BLaER1 treated with 17β-estradiol and CSF1 and Interleukin-3, amounts not matched to agents 10 nM and 100 nM (cell line): Measurements from ENCODE around the gene MAD2L1.
"Not testable (repeated sequence)": the region's sequence is repeated elsewhere in the genome, so short reads cannot be mapped to it uniquely, and the experiment has no call there.

ENCODE experiments used
- H3K27ac ChIP-seq, 11 experiments: shearing (Covaris generic); formaldehyde crosslinking; 2 replicates each; pipeline ENCODE4 v1.8.1; 2022
- H3K27me3 ChIP-seq, 11 experiments: shearing (Covaris generic); formaldehyde crosslinking; 2 replicates each; pipeline ENCODE4 v1.8.1; 2022
- H3K36me3 ChIP-seq, 11 experiments: shearing (Covaris generic); formaldehyde crosslinking; 2 replicates each; pipeline ENCODE4 v1.8.1; 2022
- H3K4me1 ChIP-seq, 10 experiments: shearing (Covaris generic); formaldehyde crosslinking; 2 replicates each; pipeline ENCODE4 v1.8.1; 2022
- H3K4me2 ChIP-seq, 11 experiments: shearing (Covaris generic); formaldehyde crosslinking; 2 replicates each; pipeline ENCODE4 v1.8.1; 2022
- H3K4me3 ChIP-seq, 10 experiments: shearing (Covaris generic); formaldehyde crosslinking; 2 replicates each; pipeline ENCODE4 v1.8.1; 2022
- H3K9ac ChIP-seq, 11 experiments: shearing (Covaris generic); formaldehyde crosslinking; 2 replicates each; pipeline ENCODE4 v1.8.1; 2022
- H3K9me3 ChIP-seq, 11 experiments: shearing (Covaris generic); formaldehyde crosslinking; replicated peaks in 1 of 11; 2 replicates each; pipeline ENCODE4 v1.8.1; 2022
- H4K20me1 ChIP-seq, 11 experiments: shearing (Covaris generic); formaldehyde crosslinking; 2 replicates each; pipeline ENCODE4 v1.8.1; 2022
- Cebpa-rat ChIP-seq, 11 experiments: shearing (Covaris generic); IDR thresholded peaks; 2 replicates each; pipeline ENCODE4 v1.8.1; 2022

The MAD2L1 gene

GRCh38 chr4:120066517-120067340, at the start of gene MAD2L1:
Gene MAD2L1, minus strand, starts transcription at chr4:120066848. Its CDS starts 114 bp downstream, at chr4:120066734.
- H4K20me1 ChIP-seq: peaks cover 0 to 28% (median 15%) of the 10 kb centered on the region in 11 experiments; a peak in 10 of 22 replicates
- peak within 1 kb of the TSS; percentile 87 to 95 (median 90) for H3K27ac ChIP-seq
- peaks cover 0 to 34% (median 28%) of the 10 kb centered on the region in 11 experiments; a peak in 14 of 22 replicates for H3K36me3 ChIP-seq
- no peaks in the 10 kb centered on the region for H3K9me3 ChIP-seq
- H3K4me2 ChIP-seq: peak within 1 kb of the TSS; percentile 84 to 97 (median 96)
- no peaks in the 10 kb centered on the region for H3K27me3 ChIP-seq
- peak within 1 kb of the TSS; percentile 87 to 93 (median 90) for H3K9ac ChIP-seq
- peak within 1 kb of the TSS; percentile 68 to 85 (median 74) for H3K4me3 ChIP-seq
- no peak for TF ChIP-seq Cebpa-rat (IDR thresholded peaks at IDR 0.05)
- H3K4me1 ChIP-seq: peaks cover 41 to 63% (median 59%) of the 10 kb centered on the region in 10 experiments

- no peak overlapping the region for H3K4me2 ChIP-seq
- H3K9ac ChIP-seq: no peak overlapping the region
- no peaks in the 10 kb centered on the region for H4K20me1 ChIP-seq
- no peak for TF ChIP-seq Cebpa-rat (IDR thresholded peaks at IDR 0.05)
- H3K27me3 ChIP-seq: no peaks in the 10 kb centered on the region
- H3K4me1 ChIP-seq: no peaks in the 10 kb centered on the region
- H3K4me3 ChIP-seq: no peak overlapping the region
- no peaks in the 10 kb centered on the region for H3K36me3 ChIP-seq
- peaks cover under 1 to 6% (median 2%) of the 10 kb centered on the region in 11 experiments; a peak in 10 of 22 replicates for H3K9me3 ChIP-seq
- H3K27ac ChIP-seq: no peak overlapping the region
Measured at GRCh38 chr4:120111745-120112144, 45.1 kb upstream of the MAD2L1 start.

DNA sequence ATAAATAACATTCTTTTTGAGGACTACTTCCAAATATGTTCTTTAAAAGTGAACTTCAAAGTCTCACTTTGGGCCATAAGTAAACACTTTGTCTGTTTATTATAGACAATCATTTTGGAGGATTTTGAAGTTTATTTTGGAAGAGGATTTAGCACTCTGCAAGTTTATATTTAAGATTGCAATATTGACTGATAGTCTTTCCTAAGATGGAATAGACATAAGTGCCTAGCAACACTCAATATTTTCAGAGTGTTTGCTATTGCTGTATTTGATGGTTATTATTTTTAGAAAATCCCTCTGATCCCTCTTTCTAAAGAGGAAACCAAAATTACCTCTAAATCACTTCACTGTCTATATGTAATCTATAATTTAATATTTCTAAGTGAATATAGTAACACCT, 42.8 kb upstream of the MAD2L1 start:
- H3K9ac ChIP-seq: no peak overlapping the region
- H3K4me2 ChIP-seq: no peak overlapping the region
- no peak overlapping the region for H3K4me3 ChIP-seq
- no peak for TF ChIP-seq Cebpa-rat (IDR thresholded peaks at IDR 0.05)
- H3K4me1 ChIP-seq: no peaks in the 10 kb centered on the region
- H4K20me1 ChIP-seq: no peaks in the 10 kb centered on the region
- no peaks in the 10 kb centered on the region for H3K9me3 ChIP-seq
- H3K27ac ChIP-seq: no peak overlapping the region
- H3K27me3 ChIP-seq: no peaks in the 10 kb centered on the region
- no peaks in the 10 kb centered on the region for H3K36me3 ChIP-seq

DNA sequence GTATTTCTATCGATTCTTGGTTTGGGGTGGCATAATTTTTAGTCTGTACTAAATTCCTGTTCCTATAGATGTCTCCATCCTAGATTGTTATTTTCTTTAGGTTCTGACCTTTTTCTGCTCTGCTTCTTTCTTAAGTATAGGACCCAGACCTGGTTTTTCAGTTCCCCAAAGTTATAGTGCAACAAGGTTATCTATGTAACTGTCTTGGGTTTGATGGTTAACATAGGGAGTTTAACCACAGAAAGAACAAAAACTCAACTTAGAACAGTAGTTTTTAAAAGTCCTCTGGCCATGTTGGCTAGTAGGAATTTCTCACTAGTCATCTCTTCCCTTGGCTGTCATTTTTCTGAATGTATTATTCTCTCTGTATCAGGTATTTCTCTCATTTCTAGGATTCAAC, 38.8 kb upstream of the MAD2L1 start:
- TF ChIP-seq Cebpa-rat (IDR thresholded peaks at IDR 0.05): no peak
- Histone ChIP-seq H3K27ac (no peak overlapping the region), H3K9ac (no peak overlapping the region), H3K27me3 (no peaks in the 10 kb centered on the region), H3K4me3 (no peak overlapping the region), H3K4me1 (no peaks in the 10 kb centered on the region), H3K36me3 (no peaks in the 10 kb centered on the region), H3K9me3 (no peaks in the 10 kb centered on the region), H3K4me2 (no peak overlapping the region), H4K20me1 (no peaks in the 10 kb centered on the region)

- Histone ChIP-seq H3K4me3 (no peak overlapping the region), H3K4me1 (peaks cover 0 to 7% (median under 1%) of the 10 kb centered on the region in 10 experiments; a peak in 11 of 20 replicates), H4K20me1 (no peaks in the 10 kb centered on the region), H3K4me2 (no peak overlapping the region), H3K9me3 (no peaks in the 10 kb centered on the region), H3K9ac (no peak overlapping the region), H3K36me3 (no peaks in the 10 kb centered on the region), H3K27me3 (peaks cover 0 to 5% (median 0%) of the 10 kb centered on the region in 11 experiments; a peak in 1 of 22 replicates), H3K27ac (no peak overlapping the region)
- no peak for TF ChIP-seq Cebpa-rat (IDR thresholded peaks at IDR 0.05)
Measured at GRCh38 chr4:120096508-120097297, 30.1 kb upstream of the MAD2L1 start.

DNA sequence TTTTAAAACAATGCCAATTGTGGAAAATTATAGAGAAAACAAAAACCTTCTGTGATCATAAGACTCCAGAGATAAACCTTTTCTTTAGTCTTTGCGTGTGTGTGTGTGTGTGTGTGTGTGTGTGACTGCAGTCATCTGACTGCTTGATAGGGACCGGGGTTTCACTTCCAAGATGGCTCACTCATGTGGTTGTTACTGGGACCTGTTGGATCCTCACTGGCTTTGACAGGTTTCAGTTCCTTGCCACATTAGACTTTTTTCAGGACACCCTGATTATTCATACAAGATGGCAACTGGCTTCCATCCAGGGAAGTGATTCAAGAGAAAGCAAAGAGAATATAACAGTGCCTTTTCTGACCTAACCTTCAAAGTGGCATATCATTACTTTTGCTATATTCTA, 21.9 kb upstream of the MAD2L1 start:
- Histone ChIP-seq H3K27ac (no peak overlapping the region), H3K9me3 (peaks cover 8 to 22% (median 14%) of the 10 kb centered on the region in 11 experiments; a peak in 18 of 22 replicates), H3K9ac (no peak overlapping the region), H3K27me3 (peaks cover 0 to 6% (median 0%) of the 10 kb centered on the region in 11 experiments; a peak in 1 of 22 replicates), H3K4me3 (no peak overlapping the region), H3K36me3 (no peaks in the 10 kb centered on the region), H3K4me1 (peaks cover 0 to 15% (median 6%) of the 10 kb centered on the region in 10 experiments; a peak in 11 of 20 replicates), H3K4me2 (no peak overlapping the region), H4K20me1 (no peaks in the 10 kb centered on the region)
- no peak for TF ChIP-seq Cebpa-rat (IDR thresholded peaks at IDR 0.05)

- H3K9ac ChIP-seq, H3K4me3 ChIP-seq, H3K4me2 ChIP-seq, H3K27me3 ChIP-seq, H3K27ac ChIP-seq, H4K20me1 ChIP-seq, H3K36me3 ChIP-seq: not testable (repeated sequence)
- peaks cover 8 to 22% (median 14%) of the 10 kb centered on the region in 11 experiments; a peak in 18 of 22 replicates for H3K9me3 ChIP-seq
- H3K4me1 ChIP-seq: peaks cover 0 to 15% (median 6%) of the 10 kb centered on the region in 10 experiments; a peak in 11 of 20 replicates
Measured at GRCh38 chr4:120088066-120088465, 21.4 kb upstream of the MAD2L1 start.

GRCh38 chr4:120085705-120086104, 19.1 kb upstream of the MAD2L1 start:
- TF ChIP-seq Cebpa-rat (IDR thresholded peaks at IDR 0.05): no peak

GRCh38 chr4:120084327-120084726, 17.7 kb upstream of the MAD2L1 start:
- no peaks in the 10 kb centered on the region for H3K27me3 ChIP-seq
- no peak overlapping the region for H3K4me3 ChIP-seq
- peaks cover 8 to 21% (median 14%) of the 10 kb centered on the region in 11 experiments; a peak in 18 of 22 replicates for H3K9me3 ChIP-seq
- H3K27ac ChIP-seq: no peak overlapping the region
- no peak for TF ChIP-seq Cebpa-rat (IDR thresholded peaks at IDR 0.05)
- no peaks in the 10 kb centered on the region for H4K20me1 ChIP-seq
- H3K9ac ChIP-seq: no peak overlapping the region
- no peak overlapping the region for H3K4me2 ChIP-seq
- no peaks in the 10 kb centered on the region for H3K4me1 ChIP-seq
- no peaks in the 10 kb centered on the region for H3K36me3 ChIP-seq

More at GRCh38 chr4:120085705-120086104, 19.1 kb upstream of the MAD2L1 start:
- Histone ChIP-seq H4K20me1 (no peaks in the 10 kb centered on the region), H3K4me1 (no peaks in the 10 kb centered on the region), H3K27ac (no peak overlapping the region), H3K27me3 (0 out of 22 replicates have a peak, but pooled peaks cover 0 to 6% (median 0%) of the 10 kb centered on the region in 11 experiments), H3K9ac (no peak overlapping the region), H3K9me3 (peaks cover 8 to 22% (median 14%) of the 10 kb centered on the region in 11 experiments; a peak in 18 of 22 replicates), H3K4me3 (no peak overlapping the region), H3K36me3 (no peaks in the 10 kb centered on the region), H3K4me2 (no peak overlapping the region)
